Measurements from ENCODE around the gene COA6. TPM values are rescaled to one million over a fixed set of nuclear protein-coding genes. Genes with fewer than 3 reads are reported as not detected.

COA6 gene
- total RNA-seq, 3 donors from 2014 or later (not counting 1 experiment from before 2014, with no cell fraction given) = 8.9 to 11.8 (median 11.6) TPM

GRCh38 chr1:234429434-234429806 lies 56.2 kb downstream of the COA6 start:
- H3K27me3 ChIP-seq (ENCODE audit: control insufficient read depth, insufficient read depth, low read length) = no peaks in the 10 kb centered on the region
- H3K36me3 Mint-ChIP-seq = peaks cover 1% of the 10 kb centered on the region
- no peak overlapping the region for H3K4me3 ChIP-seq (ENCODE audit: low read length)
- peaks cover 42% of the 10 kb centered on the region for H3K36me3 ChIP-seq (ENCODE audit: control insufficient read depth, insufficient read depth, low read length)
- no peak overlapping the region for H3K4me3 Mint-ChIP-seq
- H3K4me1 Mint-ChIP-seq = no peaks in the 10 kb centered on the region
- no peaks in the 10 kb centered on the region for H3K9me3 ChIP-seq (ENCODE audit: control insufficient read depth, insufficient read depth, low read length)
- WGBS (ENCODE audit: insufficient coverage) = 57% methylated on average over 1 of the region's 5 CpGs
- no peak for DNase-seq
- no peaks in the 10 kb centered on the region for H3K9me3 Mint-ChIP-seq
- H3K27ac Mint-ChIP-seq = no peak overlapping the region
- H3K27me3 Mint-ChIP-seq (ENCODE audit: low read depth in 2 of 2) = no peaks in the 10 kb centered on the region
- TF ChIP-seq, protein P1, sequence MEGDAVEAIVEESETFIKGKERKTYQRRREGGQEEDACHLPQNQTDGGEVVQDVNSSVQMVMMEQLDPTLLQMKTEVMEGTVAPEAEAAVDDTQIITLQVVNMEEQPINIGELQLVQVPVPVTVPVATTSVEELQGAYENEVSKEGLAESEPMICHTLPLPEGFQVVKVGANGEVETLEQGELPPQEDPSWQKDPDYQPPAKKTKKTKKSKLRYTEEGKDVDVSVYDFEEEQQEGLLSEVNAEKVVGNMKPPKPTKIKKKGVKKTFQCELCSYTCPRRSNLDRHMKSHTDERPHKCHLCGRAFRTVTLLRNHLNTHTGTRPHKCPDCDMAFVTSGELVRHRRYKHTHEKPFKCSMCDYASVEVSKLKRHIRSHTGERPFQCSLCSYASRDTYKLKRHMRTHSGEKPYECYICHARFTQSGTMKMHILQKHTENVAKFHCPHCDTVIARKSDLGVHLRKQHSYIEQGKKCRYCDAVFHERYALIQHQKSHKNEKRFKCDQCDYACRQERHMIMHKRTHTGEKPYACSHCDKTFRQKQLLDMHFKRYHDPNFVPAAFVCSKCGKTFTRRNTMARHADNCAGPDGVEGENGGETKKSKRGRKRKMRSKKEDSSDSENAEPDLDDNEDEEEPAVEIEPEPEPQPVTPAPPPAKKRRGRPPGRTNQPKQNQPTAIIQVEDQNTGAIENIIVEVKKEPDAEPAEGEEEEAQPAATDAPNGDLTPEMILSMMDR (IDR thresholded peaks at IDR 0.05) = no peak
- H3K27ac ChIP-seq (ENCODE audit: low read length) = no peak overlapping the region
- H3K4me1 ChIP-seq (ENCODE audit: control insufficient read depth, insufficient read depth, low read length) = no peaks in the 10 kb centered on the region
- no peak for ATAC-seq
- intact Hi-C loops (cut with micrococcal nuclease) = no loop called here

GRCh38 chr1:234430691-234431090 lies 57.4 kb downstream of the COA6 start:
- ATAC-seq (no peak), DNase-seq (no peak)
- intact Hi-C loops (cut with micrococcal nuclease) = no loop called here
- no peaks in the 10 kb centered on the region for H3K4me1 Mint-ChIP-seq
- Histone ChIP-seq H3K9me3 (ENCODE audit: control insufficient read depth, insufficient read depth, low read length) (no peaks in the 10 kb centered on the region), H3K27me3 (ENCODE audit: control insufficient read depth, insufficient read depth, low read length) (no peaks in the 10 kb centered on the region), H3K4me3 (ENCODE audit: low read length) (no peak overlapping the region), H3K36me3 (ENCODE audit: control insufficient read depth, insufficient read depth, low read length) (peaks cover 37% of the 10 kb centered on the region), H3K27ac (ENCODE audit: low read length) (no peak overlapping the region), H3K4me1 (ENCODE audit: control insufficient read depth, insufficient read depth, low read length) (no peaks in the 10 kb centered on the region)
- no peaks in the 10 kb centered on the region for H3K9me3 Mint-ChIP-seq
- TF ChIP-seq, protein P1 (IDR thresholded peaks at IDR 0.05) = no peak
- H3K4me3 Mint-ChIP-seq = no peak overlapping the region
- no peak overlapping the region for H3K27ac Mint-ChIP-seq
- 99% methylated on average over 5 of the region's 5 CpGs for WGBS (ENCODE audit: insufficient coverage)
- no peaks in the 10 kb centered on the region for H3K36me3 Mint-ChIP-seq
- H3K27me3 Mint-ChIP-seq (ENCODE audit: low read depth in 2 of 2) = no peaks in the 10 kb centered on the region

- peaks cover 37% of the 10 kb centered on the region for H3K36me3 ChIP-seq (ENCODE audit: control insufficient read depth, insufficient read depth, low read length)
- H3K36me3 Mint-ChIP-seq = no peaks in the 10 kb centered on the region
Measured at GRCh38 chr1:234431255-234431654, 58.0 kb downstream of the COA6 start.

More at GRCh38 chr1:234431255-234431654, 58.0 kb downstream of the COA6 start:
- H3K27me3 ChIP-seq (ENCODE audit: control insufficient read depth, insufficient read depth, low read length) = no peaks in the 10 kb centered on the region
- Mint-ChIP-seq H3K9me3 (no peaks in the 10 kb centered on the region), H3K4me3 (no peak overlapping the region), H3K27me3 (ENCODE audit: low read depth in 2 of 2) (no peaks in the 10 kb centered on the region), H3K27ac (no peak overlapping the region), H3K4me1 (no peaks in the 10 kb centered on the region)
- ATAC-seq (no peak), DNase-seq (no peak)
- no peaks in the 10 kb centered on the region for H3K4me1 ChIP-seq (ENCODE audit: control insufficient read depth, insufficient read depth, low read length)
- H3K4me3 ChIP-seq (ENCODE audit: low read length) = no peak overlapping the region
- TF ChIP-seq, protein P1 (IDR thresholded peaks at IDR 0.05) = no peak
- no CpG with 5 or more reads among the region's 4 CpGs for WGBS (ENCODE audit: insufficient coverage)
- H3K27ac ChIP-seq (ENCODE audit: low read length) = no peak overlapping the region
- no peaks in the 10 kb centered on the region for H3K9me3 ChIP-seq (ENCODE audit: control insufficient read depth, insufficient read depth, low read length)
- intact Hi-C loops (cut with micrococcal nuclease) = no loop called here

Data from natural killer cell (primary cell).